Activated CD4-positive, CD25-positive, alpha-beta regulatory T cell treated with anti-CD3 and anti-CD28 coated beads, Interleukin-2, amount 50 U/mL, for 72 hours (primary cell): ENCODE results near the gene SNTB2.
"Not testable (repeated sequence)": the region's sequence is repeated elsewhere in the genome, so short reads cannot be mapped to it uniquely, and the experiment has no call there.

Source experiments
- DNase-seq: peaks from one replicate; pipeline ENCODE4 v3.0.0; 2021

The SNTB2 gene

DNA sequence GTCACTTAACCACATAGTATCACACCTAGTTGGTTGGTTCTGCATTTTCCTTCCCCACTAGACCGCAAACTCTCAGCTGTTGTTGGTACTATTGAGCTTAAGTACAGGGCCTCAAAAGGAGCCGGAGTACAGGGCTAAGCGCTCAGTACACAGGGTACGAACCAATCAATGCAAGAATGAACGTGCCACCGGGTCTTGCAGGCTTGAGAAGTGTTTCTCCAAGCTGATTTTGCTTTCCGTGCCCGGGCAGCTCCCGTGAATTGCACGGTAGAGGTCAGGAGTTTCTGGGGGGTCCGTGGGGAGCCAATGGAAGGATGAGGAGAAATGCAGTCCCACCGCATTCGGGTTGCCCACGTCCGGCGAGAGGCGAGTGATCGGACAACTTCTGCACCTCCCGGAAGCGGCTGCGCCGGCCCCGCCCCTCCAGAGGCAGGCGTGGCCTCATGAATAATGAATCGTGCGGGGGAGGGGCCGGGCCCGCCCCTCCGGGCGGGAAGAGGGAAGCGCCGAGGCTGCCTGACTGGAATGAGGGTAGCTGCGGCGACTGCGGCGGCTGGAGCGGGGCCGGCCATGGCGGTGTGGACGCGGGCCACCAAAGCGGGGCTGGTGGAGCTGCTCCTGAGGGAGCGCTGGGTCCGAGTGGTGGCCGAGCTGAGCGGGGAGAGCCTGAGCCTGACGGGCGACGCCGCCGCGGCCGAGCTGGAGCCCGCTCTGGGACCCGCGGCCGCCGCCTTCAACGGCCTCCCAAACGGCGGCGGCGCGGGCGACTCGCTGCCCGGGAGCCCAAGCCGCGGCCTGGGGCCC lies at the start of gene SNTB2:
Gene SNTB2, plus strand, starts transcription at position 523 of the 804 bp plus-strand sequence. Its CDS starts 3 bp downstream, at position 526.
- peak; percentile 85 for DNase-seq

DNA sequence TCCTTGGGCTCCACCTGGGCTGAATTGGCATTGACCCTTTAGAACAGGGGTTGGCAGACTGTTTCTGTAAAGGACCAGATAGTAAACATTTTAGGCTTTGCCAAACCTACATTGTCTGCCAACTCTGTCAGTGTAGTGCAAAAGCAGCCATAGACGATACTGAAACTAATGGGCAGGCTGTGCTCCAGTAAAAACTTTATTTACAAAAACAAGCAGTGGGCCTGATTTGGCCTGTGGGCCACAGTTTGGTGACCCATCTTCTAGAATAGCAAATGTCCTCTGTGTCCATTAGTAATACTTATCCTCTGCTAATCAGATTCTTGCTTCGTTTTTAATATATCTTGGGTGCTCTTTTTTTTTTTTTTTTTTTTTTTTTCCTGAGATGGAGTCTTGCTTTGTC lies 48.4 kb upstream of the SNTB2 start:
- DNase-seq = no peak

- not testable (repeated sequence) for DNase-seq
Observed at GRCh38 chr16:69139464-69139863, 47.5 kb upstream of the SNTB2 start.

DNA sequence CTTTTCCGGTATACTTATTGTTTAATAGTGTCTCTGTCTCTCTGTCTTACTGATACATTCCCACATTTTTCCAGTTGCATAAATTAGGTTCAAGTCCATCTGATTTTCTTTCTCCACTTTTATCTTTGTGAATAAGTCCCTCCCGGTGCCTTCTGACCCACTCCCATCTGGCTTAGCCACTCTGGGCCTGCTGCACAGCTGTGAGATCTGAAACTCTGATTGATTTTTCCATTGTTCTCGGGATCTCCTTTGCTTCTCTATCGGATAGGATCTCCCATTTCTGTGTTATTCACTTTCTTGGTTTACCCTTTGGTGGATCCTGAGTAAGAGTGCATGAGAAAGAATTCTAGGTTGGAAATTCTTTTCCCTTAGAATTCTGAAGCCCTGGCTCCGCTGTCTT lies 46.0 kb upstream of the SNTB2 start:
- no peak for DNase-seq

- no peak for DNase-seq
Observed at GRCh38 chr16:69141936-69142335, 45.0 kb upstream of the SNTB2 start.

DNA sequence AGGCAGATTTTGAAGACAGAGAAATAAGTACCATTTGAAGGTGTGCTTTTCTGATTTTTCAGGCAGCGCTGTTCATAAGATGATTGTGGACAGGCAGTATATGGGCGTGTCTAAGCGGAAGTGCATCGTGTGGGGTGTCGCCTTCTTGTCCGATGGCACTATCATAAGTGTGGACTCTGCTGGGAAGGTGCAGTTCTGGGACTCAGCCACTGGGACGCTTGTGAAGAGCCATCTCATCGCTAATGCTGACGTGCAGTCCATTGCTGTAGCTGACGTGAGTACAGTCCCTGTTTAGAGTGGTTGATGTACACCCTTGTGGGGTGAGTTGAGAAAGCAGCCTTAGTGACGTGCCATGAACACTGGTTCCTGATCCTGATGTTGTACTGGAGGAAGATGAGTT lies 43.8 kb upstream of the SNTB2 start:
- no peak for DNase-seq

DNA sequence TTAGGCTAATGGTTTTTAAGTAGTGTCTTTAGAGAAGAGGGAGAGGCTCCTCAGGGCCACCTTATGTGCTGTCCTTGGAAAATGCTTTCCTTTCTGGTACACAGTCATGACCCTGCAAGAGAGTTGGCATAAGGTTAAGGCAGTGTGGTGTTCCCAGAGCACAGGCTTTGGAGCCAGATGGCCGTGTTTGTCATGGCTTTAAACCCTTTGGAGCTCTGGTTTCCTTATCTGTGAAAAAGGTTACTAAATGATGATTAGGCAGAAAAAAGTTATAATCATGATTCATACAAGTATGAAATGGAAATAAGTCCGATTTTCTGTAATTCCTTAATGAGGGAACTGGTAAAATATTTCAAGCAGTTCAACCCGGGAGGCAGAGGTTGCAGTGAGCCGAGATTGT lies 41.3 kb upstream of the SNTB2 start:
- DNase-seq = no peak

- not testable (repeated sequence) for DNase-seq
Observed at GRCh38 chr16:69149621-69150020, 37.3 kb upstream of the SNTB2 start.

GRCh38 chr16:69150146-69150865 lies 36.7 kb upstream of the SNTB2 start:
- DNase-seq = no peak

- DNase-seq = no peak
Observed at GRCh38 chr16:69157196-69157595, 29.8 kb upstream of the SNTB2 start.

- no peak for DNase-seq
Observed at GRCh38 chr16:69160192-69160591, 26.8 kb upstream of the SNTB2 start.

DNA sequence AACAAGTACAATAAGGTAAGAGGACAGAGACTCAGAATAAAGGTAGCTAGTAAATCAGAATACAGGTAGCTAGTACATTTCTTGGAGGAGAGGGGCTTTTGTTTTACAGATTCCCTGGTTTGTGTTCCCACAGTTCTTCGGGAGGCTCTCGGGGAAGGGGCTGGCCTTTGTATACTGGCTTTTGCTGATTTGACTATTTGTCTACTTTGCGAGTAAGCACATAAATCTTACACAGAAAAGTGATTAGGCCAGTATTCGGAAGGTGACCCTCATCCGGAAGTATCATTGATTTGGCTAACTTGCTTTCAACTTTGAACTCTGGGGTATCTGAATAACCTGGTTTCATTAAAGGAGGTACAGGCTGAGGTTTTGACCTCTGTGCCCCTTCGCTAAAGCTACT lies 21.4 kb upstream of the SNTB2 start:
- DNase-seq = no peak

- peak; percentile 49 for DNase-seq
Observed at GRCh38 chr16:69166221-69166833, 20.6 kb upstream of the SNTB2 start.

DNA sequence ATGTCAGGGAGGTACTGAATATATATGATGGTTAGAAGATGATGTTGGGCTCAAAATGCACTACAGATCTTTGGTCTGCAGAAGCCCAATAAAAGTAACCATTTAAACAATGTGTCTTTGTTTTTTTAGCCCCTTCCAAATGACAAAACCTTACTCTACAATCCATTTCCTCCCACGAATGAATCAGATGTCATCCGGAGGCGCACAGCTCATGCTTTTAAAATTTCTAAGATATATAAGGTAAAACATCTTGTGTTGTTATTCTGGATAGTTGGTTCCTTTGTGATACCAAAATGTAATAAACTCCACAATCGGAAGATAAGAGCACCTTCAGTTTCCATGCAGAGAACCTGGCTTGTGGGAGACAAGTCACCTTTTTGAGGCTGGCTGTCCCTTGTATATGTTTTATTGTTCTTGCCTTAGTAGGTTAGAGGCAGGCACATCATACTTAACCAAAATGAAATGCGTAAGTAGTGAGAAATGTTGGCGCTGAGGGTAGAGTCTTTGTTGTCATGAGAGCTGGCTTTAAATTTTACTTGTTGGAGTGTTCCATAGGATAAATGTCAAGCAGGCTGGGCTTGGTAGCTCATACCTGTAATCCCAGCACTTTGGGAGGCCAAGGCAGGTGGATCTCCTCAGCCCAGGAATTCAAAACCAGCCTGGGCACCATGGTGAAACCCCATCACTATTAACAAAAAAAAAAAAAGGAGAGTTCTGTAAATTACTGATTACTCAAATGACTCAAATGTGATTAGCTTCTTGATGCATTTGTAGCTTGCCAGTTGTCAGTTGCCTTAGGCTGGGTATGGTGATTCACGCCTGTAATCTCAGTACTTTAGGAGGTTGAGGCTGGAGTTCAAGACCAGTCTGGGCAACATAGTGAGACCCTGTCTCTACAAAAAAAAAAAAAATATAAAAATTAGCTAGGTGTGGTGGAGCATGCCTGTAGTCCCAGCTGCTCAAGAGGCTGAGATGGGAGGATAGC lies 19.7 kb upstream of the SNTB2 start:
- DNase-seq = no peak

GRCh38 chr16:69169051-69169450 lies 17.9 kb upstream of the SNTB2 start:
- DNase-seq = no peak

DNA sequence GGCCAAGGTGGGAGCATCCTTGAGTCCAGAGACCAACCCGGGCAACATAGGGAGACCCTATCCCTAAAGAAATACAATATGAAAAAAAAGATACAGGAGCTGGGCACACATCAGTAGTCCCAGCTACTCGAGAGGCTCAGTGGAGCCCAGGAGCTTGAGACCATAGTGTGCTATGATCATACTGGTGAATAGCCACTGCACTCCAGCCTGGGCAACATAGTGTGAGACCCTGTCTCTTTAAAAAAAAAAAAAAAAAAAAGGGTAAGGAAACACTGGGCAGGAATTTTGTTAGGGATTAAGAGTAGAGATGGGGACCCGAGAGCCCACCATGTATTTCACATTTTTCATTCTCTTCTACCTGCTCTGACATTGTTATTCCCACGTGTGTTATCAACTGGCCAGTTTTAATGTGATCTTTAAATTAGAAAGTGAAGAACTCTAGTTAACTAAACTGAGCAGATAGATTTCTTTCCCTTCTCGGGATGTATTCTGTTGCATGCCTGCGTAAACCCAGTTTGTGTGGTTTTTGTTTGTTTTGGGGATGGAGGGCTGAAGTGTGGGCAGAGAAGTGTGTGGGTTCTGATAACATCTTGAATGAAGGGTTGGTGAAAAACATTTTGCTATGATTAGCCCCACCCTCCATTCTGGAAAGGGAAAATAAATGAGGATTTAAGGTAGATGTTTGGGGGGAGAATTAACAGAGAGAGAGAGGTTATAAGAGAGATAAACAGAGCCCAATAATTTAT lies 17.2 kb upstream of the SNTB2 start:
- DNase-seq = no peak

GRCh38 chr16:69171325-69172084 lies 15.5 kb upstream of the SNTB2 start:
- DNase-seq = no peak

GRCh38 chr16:69176033-69176800 lies 10.7 kb upstream of the SNTB2 start:
- no peak for DNase-seq

DNA sequence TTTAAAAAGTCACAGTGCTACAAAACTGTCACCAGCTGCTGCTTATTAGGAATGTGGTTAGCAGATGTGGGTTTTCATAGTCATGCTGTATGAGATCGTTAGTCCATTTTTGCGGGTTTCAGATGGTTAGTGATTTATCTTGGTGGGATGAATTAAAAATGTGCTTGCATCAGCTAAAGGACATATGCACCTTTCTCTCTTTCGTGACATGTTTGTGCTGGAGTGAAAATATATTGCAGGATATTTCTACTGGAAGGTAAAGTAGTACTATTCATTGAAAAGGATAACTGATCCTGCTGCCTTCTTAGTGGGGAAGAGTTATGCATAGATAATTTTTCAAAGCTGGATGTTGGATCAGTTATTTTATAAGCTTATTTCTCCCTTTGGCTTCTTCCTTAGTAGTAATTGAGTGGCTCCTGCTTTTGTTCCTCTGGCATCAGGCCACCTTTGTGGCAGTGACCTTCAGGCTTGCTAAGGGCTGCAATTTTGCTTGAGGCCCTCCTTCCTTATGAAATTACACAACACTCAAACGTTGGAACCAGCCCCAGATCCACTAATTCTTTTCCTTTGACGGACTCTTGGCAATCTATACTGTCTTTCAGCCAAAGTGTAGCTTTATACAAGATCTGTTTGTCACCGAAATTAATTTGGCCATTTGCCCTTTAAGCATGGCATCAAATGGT lies 7.5 kb upstream of the SNTB2 start:
- no peak for DNase-seq

GRCh38 chr16:69180011-69180338 lies 7.0 kb upstream of the SNTB2 start:
- no peak for DNase-seq
